Keratinocyte (primary cell): ENCODE results near the gene CCDC182. TPM values are rescaled to one million over a fixed set of nuclear protein-coding genes. Genes with fewer than 3 reads are reported as not detected.

ENCODE experiments used
- DNase-seq: peaks from one replicate; pipeline ENCODE4 v3.0.0-alpha.2; 2011; ENCODE audit warnings: low read depth, missing footprints, low spot score
- FAIRE-seq: peaks from 2 replicates; lab custom pipeline; 2011; peaks lifted over from hg19 to GRCh38; lab: Jason Lieb, UNC
- H2AFZ ChIP-seq: 2 replicates; pipeline ENCODE4 v1.6.0; 2012; ENCODE audit warnings: low read length, control low read depth, inconsistent platforms; ENCODE audit not compliant: control insufficient read depth
- H3K27ac ChIP-seq: 2 replicates; pipeline ENCODE4 v1.5.1; 2011; ENCODE audit warnings: low read length; ENCODE audit not compliant: control insufficient read depth, insufficient read depth
- H3K27me3 ChIP-seq: 3 replicates; pipeline ENCODE4 v1.6.0; 2011; ENCODE audit warnings: low read length; ENCODE audit not compliant: control insufficient read depth, insufficient read depth; ENCODE audit errors: extremely low read depth
- H3K36me3 ChIP-seq, 2 experiments: 2 replicates in 1 of 2; 3 replicates in 1 of 2; pipeline ENCODE4 v1.5.1; 2011; ENCODE audit warnings: low read length in 2 of 2, mild to moderate bottlenecking in 1 of 2; ENCODE audit not compliant: control insufficient read depth in 2 of 2, insufficient read depth in 2 of 2; ENCODE audit errors: extremely low read depth in 1 of 2
- H3K4me1 ChIP-seq: 3 replicates; pipeline ENCODE4 v1.5.1; 2011; ENCODE audit warnings: low read length; ENCODE audit not compliant: control insufficient read depth, insufficient read depth; ENCODE audit errors: extremely low read depth
- H3K4me2 ChIP-seq: 3 replicates; pipeline ENCODE4 v1.6.0; 2011; ENCODE audit warnings: low read depth, low read length; ENCODE audit not compliant: control insufficient read depth, insufficient read depth; ENCODE audit errors: extremely low read depth
- H3K4me3 ChIP-seq, 3 experiments: fragments of 200-600 bp in 1 of 3; sonication (generic) in 1 of 3; 2 replicates in 2 of 3; 3 replicates in 1 of 3; pipeline ENCODE4 v1.5.1; 2011 to 2016; ENCODE audit warnings: low read length in 3 of 3, mild to moderate bottlenecking in 3 of 3, control low read depth in 2 of 3, inconsistent platforms in 1 of 3, low read depth in 1 of 3, mixed read lengths in 1 of 3, mixed run types in 1 of 3, moderate library complexity in 1 of 3; ENCODE audit not compliant: control insufficient read depth in 2 of 3, insufficient read depth in 2 of 3; ENCODE audit errors: extremely low read depth in 1 of 3
- H3K79me2 ChIP-seq: 2 replicates; pipeline ENCODE4 v1.6.0; 2012; ENCODE audit warnings: low read length; ENCODE audit not compliant: control insufficient read depth, insufficient read depth
- H3K9ac ChIP-seq: 3 replicates; pipeline ENCODE4 v1.6.0; 2011; ENCODE audit warnings: low read length; ENCODE audit not compliant: control insufficient read depth, insufficient read depth; ENCODE audit errors: extremely low read depth
- H3K9me1 ChIP-seq: 3 replicates; pipeline ENCODE4 v1.6.0; 2011; ENCODE audit warnings: low read length; ENCODE audit not compliant: control insufficient read depth, insufficient read depth; ENCODE audit errors: extremely low read depth
- H3K9me3 ChIP-seq: 2 replicates; pipeline ENCODE4 v1.5.1; 2012; ENCODE audit warnings: low read depth, low read length; ENCODE audit not compliant: control insufficient read depth
- H4K20me1 ChIP-seq: 3 replicates; pipeline ENCODE4 v1.6.0; 2011; ENCODE audit warnings: low read length; ENCODE audit not compliant: control insufficient read depth, insufficient read depth; ENCODE audit errors: extremely low read depth
- EZH2 ChIP-seq: IDR thresholded peaks from one replicate; pipeline ENCODE4 v1.6.1; 2012; ENCODE audit warnings: inconsistent platforms, mild to moderate bottlenecking, low read length, moderate library complexity
- dilution Hi-C: fragments of 300-500 bp; cut with MboI; formaldehyde crosslinking; loops from one replicate; pipeline ENCODE4 v1.7.0; 2020; ENCODE audit warnings: low sequenced_read_pairs; ENCODE audit not compliant: extremely low pct_ligation_motif_present
- polyA plus RNA-seq, 5 experiments: library from polyadenylated mRNA; depleted of rRNA in 3 of 5; stranded (reverse) in 3 of 5; stranded (forward) in 1 of 5; unstranded in 1 of 5; fragments of >200 nt; gene quantifications; 1 replicate in 1 of 5; 2 replicates in 3 of 5; 3 replicates in 1 of 5; pipeline versions ENCODE4 v1.2.1 to v1.2.3, GENCODE V29; 2011 to 2012; ENCODE audit warnings: missing spikeins in 2 of 5, low read depth in 1 of 5, low replicate concordance in 1 of 5
- TF ChIP-seq, protein P1 (sequence below), 3 experiments: IDR thresholded peaks in 1 of 3; conservative IDR thresholded peaks in 1 of 3; optimal IDR thresholded peaks in 1 of 3; 2 replicates in 2 of 3; 3 replicates in 1 of 3; pipeline versions ENCODE3 to v1.5.1; 2011; ENCODE audit warnings: low read length in 3 of 3, mild to moderate bottlenecking in 3 of 3, moderate library complexity in 2 of 3, control low read depth in 1 of 3, inconsistent platforms in 1 of 3; ENCODE audit not compliant: insufficient read depth in 2 of 3; ENCODE audit errors: extremely low read depth in 1 of 3

CCDC182 gene
- polyA plus RNA-seq, 1 donor (not counting 4 experiments of a cell fraction or from before 2014, with no cell fraction given) = not detected

DNA sequence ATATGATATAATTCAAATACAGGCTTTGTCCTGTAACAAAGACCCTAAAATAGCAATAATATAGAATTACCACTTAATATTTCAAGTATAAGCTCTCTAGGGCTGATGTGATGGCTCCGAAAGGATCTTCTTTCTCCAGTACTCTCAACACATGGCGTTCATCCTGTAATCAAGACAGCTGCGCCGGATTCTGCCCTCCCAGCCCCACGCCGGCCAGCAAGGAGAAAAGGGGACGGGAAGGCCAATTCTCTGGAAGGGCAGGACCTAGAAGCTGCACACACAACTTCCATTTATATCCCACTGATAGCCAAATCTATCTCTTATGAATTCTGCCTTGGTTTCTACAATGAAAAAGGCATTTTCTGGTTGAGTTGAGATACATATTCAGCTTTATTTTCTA is 32.0 kb downstream of the CCDC182 start:
- no peak overlapping the region for H2AFZ ChIP-seq
- no peaks in the 10 kb centered on the region for H4K20me1 ChIP-seq
- H3K4me3 ChIP-seq = no peak overlapping the region
- H3K27ac ChIP-seq = no peak overlapping the region
- FAIRE-seq = no peak
- H3K27me3 ChIP-seq = peaks cover 32% of the 10 kb centered on the region
- H3K9me3 ChIP-seq = no peaks in the 10 kb centered on the region
- no peaks in the 10 kb centered on the region for H3K4me1 ChIP-seq
- no peak overlapping the region for H3K4me2 ChIP-seq
- no peaks in the 10 kb centered on the region for H3K9me1 ChIP-seq
- H3K36me3 ChIP-seq = no peaks in the 10 kb centered on the region
- H3K79me2 ChIP-seq = no peaks in the 10 kb centered on the region
- dilution Hi-C loops = no loop called here
- TF ChIP-seq, protein P1, sequence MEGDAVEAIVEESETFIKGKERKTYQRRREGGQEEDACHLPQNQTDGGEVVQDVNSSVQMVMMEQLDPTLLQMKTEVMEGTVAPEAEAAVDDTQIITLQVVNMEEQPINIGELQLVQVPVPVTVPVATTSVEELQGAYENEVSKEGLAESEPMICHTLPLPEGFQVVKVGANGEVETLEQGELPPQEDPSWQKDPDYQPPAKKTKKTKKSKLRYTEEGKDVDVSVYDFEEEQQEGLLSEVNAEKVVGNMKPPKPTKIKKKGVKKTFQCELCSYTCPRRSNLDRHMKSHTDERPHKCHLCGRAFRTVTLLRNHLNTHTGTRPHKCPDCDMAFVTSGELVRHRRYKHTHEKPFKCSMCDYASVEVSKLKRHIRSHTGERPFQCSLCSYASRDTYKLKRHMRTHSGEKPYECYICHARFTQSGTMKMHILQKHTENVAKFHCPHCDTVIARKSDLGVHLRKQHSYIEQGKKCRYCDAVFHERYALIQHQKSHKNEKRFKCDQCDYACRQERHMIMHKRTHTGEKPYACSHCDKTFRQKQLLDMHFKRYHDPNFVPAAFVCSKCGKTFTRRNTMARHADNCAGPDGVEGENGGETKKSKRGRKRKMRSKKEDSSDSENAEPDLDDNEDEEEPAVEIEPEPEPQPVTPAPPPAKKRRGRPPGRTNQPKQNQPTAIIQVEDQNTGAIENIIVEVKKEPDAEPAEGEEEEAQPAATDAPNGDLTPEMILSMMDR (optimal IDR thresholded peaks at IDR 0.05 in 1 of 3, IDR thresholded peaks at IDR 0.05 in 1 of 3, conservative IDR thresholded peaks at IDR 0.05 in 1 of 3; ENCODE audit: extremely low read depth in 1 of 3, insufficient read depth in 2 of 3, low read length in 3 of 3) = no peak
- H3K9ac ChIP-seq = no peak overlapping the region
- DNase-seq = no peak

DNA sequence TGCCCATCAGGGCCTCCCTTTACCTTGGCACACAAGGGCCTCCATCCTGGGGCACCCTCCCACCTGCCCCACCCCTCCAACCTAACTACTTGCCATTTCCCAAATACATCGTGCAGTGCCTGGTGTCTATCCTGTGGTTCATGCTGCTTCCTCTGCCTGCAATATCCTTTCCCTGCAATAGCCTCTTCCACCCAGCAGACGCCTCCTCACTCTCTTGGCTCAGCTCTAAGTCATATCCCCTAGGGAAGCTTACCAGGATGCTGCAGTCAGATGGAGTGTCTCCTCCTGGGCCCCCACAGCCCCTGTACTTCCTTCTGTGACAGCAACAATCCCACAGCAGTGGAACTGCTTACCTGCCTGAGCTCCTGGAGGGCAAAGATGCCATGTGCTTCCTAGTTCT is 36.7 kb downstream of the CCDC182 start:
- Histone ChIP-seq H4K20me1 (no peaks in the 10 kb centered on the region), H3K9me1 (no peaks in the 10 kb centered on the region), H3K36me3 (no peaks in the 10 kb centered on the region), H3K4me3 (no peak overlapping the region), H3K4me2 (no peak overlapping the region), H3K9me3 (no peaks in the 10 kb centered on the region), H2AFZ (no peak overlapping the region), H3K79me2 (no peaks in the 10 kb centered on the region), H3K9ac (no peak overlapping the region), H3K27me3 (peaks cover 27% of the 10 kb centered on the region), H3K27ac (no peak overlapping the region), H3K4me1 (no peaks in the 10 kb centered on the region)
- dilution Hi-C loops = no loop called here
- TF ChIP-seq, protein P1 (optimal IDR thresholded peaks at IDR 0.05 in 1 of 3, IDR thresholded peaks at IDR 0.05 in 1 of 3, conservative IDR thresholded peaks at IDR 0.05 in 1 of 3; ENCODE audit: extremely low read depth in 1 of 3, insufficient read depth in 2 of 3, low read length in 3 of 3) = no peak
- no peak for TF ChIP-seq EZH2
- DNase-seq (no peak), FAIRE-seq (no peak)
